SU-DHL-6 (cell line): Measurements from ENCODE around the gene PIBF1.

Experiments
- EZH2phosphoT487 ChIP-seq: fragments of 200-600 bp; sonication (generic), shearing (Covaris generic); conservative IDR thresholded peaks from 2 replicates; pipeline ENCODE4 v1.6.1; 2018; ENCODE audit warnings: mild to moderate bottlenecking, antibody characterized with exemption, low read length, moderate library complexity, mixed read lengths
- TF ChIP-seq, protein P1 (sequence below): fragments of 200-600 bp; sonication (generic); IDR thresholded peaks from one replicate; pipeline ENCODE4 v1.5.1; 2017; ENCODE audit warnings: antibody characterized with exemption, mild to moderate bottlenecking, low read length, moderate library complexity; ENCODE audit not compliant: insufficient read depth, poor library complexity, severe bottlenecking

DNA sequence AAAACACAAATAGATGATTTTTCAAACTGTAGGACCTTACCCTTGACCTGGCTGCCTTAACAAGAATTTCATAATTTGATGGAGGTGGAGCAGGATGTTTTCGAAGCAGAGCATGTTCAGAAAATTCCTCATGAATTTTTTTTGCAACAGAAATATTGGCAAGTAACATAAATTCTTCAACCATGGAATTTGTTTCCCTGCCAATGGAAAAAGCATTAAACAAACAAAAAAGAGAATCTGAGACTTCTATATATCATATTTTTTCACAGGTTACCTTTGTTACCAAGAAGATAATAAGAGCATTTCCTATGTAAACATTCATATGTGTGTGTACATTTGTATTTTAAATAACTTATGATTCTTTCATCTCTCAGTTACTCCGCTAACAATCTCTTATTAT lies 18.5 kb upstream of the PIBF1 start:
- TF ChIP-seq, protein P1, sequence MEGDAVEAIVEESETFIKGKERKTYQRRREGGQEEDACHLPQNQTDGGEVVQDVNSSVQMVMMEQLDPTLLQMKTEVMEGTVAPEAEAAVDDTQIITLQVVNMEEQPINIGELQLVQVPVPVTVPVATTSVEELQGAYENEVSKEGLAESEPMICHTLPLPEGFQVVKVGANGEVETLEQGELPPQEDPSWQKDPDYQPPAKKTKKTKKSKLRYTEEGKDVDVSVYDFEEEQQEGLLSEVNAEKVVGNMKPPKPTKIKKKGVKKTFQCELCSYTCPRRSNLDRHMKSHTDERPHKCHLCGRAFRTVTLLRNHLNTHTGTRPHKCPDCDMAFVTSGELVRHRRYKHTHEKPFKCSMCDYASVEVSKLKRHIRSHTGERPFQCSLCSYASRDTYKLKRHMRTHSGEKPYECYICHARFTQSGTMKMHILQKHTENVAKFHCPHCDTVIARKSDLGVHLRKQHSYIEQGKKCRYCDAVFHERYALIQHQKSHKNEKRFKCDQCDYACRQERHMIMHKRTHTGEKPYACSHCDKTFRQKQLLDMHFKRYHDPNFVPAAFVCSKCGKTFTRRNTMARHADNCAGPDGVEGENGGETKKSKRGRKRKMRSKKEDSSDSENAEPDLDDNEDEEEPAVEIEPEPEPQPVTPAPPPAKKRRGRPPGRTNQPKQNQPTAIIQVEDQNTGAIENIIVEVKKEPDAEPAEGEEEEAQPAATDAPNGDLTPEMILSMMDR: no peak
- TF ChIP-seq EZH2phosphoT487: no peak
